ENCODE results near the gene EGFR.

DNA sequence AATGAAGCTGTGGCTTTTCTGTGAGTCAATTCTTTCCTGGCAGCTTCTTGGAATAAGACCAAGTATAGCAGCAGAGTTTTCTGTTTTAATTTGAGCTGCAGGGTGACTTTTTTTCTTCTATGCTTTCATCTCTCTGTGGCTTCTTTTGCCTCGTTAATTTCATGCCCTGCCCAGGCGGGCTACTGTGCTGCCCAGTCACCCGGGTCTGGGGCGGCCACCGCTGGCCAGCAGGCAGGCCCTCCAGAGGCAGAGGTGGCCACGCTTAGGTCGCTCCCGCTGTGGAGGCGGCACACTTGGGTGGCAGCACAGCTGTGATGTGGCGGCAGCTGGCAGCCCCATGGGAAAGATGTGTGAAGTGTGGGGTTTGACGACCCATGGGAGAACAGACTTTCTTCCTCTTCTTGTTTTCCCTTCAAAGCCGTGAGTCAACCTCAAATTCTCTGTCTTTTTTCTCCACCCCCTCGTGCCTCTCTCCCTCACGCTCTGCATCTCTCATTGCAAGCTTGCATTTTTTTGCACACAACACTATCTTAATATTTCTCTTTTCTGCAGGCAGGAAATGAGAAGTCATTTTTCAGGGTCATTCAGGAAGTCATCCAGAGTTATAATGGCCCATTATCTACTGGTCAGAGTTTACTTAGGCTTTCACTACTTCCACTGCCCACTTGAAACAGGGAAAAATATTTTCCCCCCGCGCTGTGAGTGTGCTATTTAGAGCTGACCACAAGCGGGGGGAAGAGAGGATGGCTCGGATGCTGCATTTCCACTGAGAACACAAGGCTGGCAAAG, 67.8 kb downstream of the EGFR start:
- TF ChIP-seq, protein P1, sequence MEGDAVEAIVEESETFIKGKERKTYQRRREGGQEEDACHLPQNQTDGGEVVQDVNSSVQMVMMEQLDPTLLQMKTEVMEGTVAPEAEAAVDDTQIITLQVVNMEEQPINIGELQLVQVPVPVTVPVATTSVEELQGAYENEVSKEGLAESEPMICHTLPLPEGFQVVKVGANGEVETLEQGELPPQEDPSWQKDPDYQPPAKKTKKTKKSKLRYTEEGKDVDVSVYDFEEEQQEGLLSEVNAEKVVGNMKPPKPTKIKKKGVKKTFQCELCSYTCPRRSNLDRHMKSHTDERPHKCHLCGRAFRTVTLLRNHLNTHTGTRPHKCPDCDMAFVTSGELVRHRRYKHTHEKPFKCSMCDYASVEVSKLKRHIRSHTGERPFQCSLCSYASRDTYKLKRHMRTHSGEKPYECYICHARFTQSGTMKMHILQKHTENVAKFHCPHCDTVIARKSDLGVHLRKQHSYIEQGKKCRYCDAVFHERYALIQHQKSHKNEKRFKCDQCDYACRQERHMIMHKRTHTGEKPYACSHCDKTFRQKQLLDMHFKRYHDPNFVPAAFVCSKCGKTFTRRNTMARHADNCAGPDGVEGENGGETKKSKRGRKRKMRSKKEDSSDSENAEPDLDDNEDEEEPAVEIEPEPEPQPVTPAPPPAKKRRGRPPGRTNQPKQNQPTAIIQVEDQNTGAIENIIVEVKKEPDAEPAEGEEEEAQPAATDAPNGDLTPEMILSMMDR (IDR thresholded peaks at IDR 0.05): no peak
- no peak for TF ChIP-seq POLR2A (IDR thresholded peaks at IDR 0.05)

Data from heart left ventricle (tissue), 13 donors.